HEK293T (cell line): Measurements from ENCODE around the gene PSMD14.

Source experiments
- CTCF ChIA-PET: fragments of 350-600 bp; formaldehyde crosslinking; extraction: SDS; loops from one replicate; lab custom pipeline; 2021; ENCODE audit warnings: antibody characterized with exemption, inconsistent platforms; lab: Yijun Ruan, JAX
- POLR2A ChIA-PET: fragments of 350-600 bp; formaldehyde crosslinking; extraction: SDS; loops from one replicate; lab custom pipeline; 2020; ENCODE audit warnings: antibody characterized with exemption, inconsistent platforms; lab: Yijun Ruan, JAX
- DNase-seq: peaks from one replicate; pipeline ENCODE4 v3.0.0; 2012; ENCODE audit warnings: mixed read lengths; ENCODE audit errors: extremely low spot score
- ARNT ChIP-seq: fragments of 450-650 bp; IDR thresholded peaks from 2 replicates; pipeline ENCODE4 v1.6.1; 2017; ENCODE audit warnings: mild to moderate bottlenecking
- BHLHE40 ChIP-seq: fragments of 450-650 bp; IDR thresholded peaks from 2 replicates; pipeline ENCODE4 v1.6.1; 2016; ENCODE audit warnings: mild to moderate bottlenecking, moderate library complexity, borderline replicate concordance
- CTBP1 ChIP-seq: fragments of 450-650 bp; IDR thresholded peaks from 2 replicates; pipeline ENCODE4 v1.6.1; 2016; ENCODE audit warnings: borderline replicate concordance
- ELF4 ChIP-seq: fragments of 450-650 bp; IDR thresholded peaks from 2 replicates; pipeline ENCODE4 v1.6.1; 2017; ENCODE audit warnings: antibody characterized with exemption
- FOXA1 ChIP-seq: fragments of 450-650 bp; IDR thresholded peaks from 2 replicates; pipeline ENCODE4 v1.6.1; 2016; ENCODE audit warnings: mild to moderate bottlenecking
- FOXK2 ChIP-seq: fragments of 450-650 bp; IDR thresholded peaks from 2 replicates; pipeline ENCODE4 v1.6.1; 2016; ENCODE audit warnings: mild to moderate bottlenecking
- FOXM1 ChIP-seq: fragments of 450-650 bp; IDR thresholded peaks from 2 replicates; pipeline ENCODE4 v1.6.1; 2017; ENCODE audit warnings: mild to moderate bottlenecking, borderline replicate concordance
- HDGF ChIP-seq: fragments of 450-650 bp; IDR thresholded peaks from 2 replicates; pipeline ENCODE4 v1.6.1; 2017; ENCODE audit warnings: antibody characterized with exemption, borderline replicate concordance
- L3MBTL2 ChIP-seq: fragments of 450-650 bp; conservative IDR thresholded peaks from 2 replicates; pipeline ENCODE4 v1.6.1; 2016; ENCODE audit warnings: mild to moderate bottlenecking
- LEF1 ChIP-seq: fragments of 450-650 bp; IDR thresholded peaks from 2 replicates; pipeline ENCODE4 v1.6.1; 2017; ENCODE audit warnings: mild to moderate bottlenecking, borderline replicate concordance
- NFRKB ChIP-seq: fragments of 450-650 bp; IDR thresholded peaks from 2 replicates; pipeline ENCODE4 v1.6.1; 2016; ENCODE audit warnings: mild to moderate bottlenecking, moderate library complexity
- SP1 ChIP-seq: fragments of 450-650 bp; IDR thresholded peaks from 2 replicates; pipeline ENCODE4 v1.6.1; 2017
- SUZ12 ChIP-seq: fragments of 450-650 bp; IDR thresholded peaks from 2 replicates; pipeline ENCODE4 v1.6.1; 2016; ENCODE audit warnings: mild to moderate bottlenecking
- TARDBP ChIP-seq: fragments of 450-650 bp; IDR thresholded peaks from 2 replicates; pipeline ENCODE4 v1.6.1; 2016
- ZNF384 ChIP-seq: fragments of 450-650 bp; IDR thresholded peaks from 2 replicates; pipeline ENCODE4 v1.6.1; 2016
- TF ChIP-seq, protein P1 (sequence below): fragments of 450-650 bp; IDR thresholded peaks from 2 replicates; pipeline ENCODE4 v1.6.1; 2016

PSMD14 gene

GRCh38 chr2:161362568-161363166 is 54.4 kb downstream of the PSMD14 start:
- CTCF ChIA-PET, result no interaction called here
- POLR2A ChIA-PET, result no interaction called here
- no peak for DNase-seq
- TF ChIP-seq BHLHE40, result no peak
- TF ChIP-seq FOXK2, result no peak
- TF ChIP-seq SP1, result no peak
- TF ChIP-seq TARDBP, result no peak
- TF ChIP-seq CTBP1, result no peak
- TF ChIP-seq HDGF, result no peak
- no peak for TF ChIP-seq SUZ12
- no peak for TF ChIP-seq L3MBTL2
- no peak for TF ChIP-seq FOXM1
- TF ChIP-seq ZNF384, result no peak
- TF ChIP-seq FOXA1, result no peak
- TF ChIP-seq, protein P1, sequence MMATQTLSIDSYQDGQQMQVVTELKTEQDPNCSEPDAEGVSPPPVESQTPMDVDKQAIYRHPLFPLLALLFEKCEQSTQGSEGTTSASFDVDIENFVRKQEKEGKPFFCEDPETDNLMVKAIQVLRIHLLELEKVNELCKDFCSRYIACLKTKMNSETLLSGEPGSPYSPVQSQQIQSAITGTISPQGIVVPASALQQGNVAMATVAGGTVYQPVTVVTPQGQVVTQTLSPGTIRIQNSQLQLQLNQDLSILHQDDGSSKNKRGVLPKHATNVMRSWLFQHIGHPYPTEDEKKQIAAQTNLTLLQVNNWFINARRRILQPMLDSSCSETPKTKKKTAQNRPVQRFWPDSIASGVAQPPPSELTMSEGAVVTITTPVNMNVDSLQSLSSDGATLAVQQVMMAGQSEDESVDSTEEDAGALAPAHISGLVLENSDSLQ, result no peak
- TF ChIP-seq ARNT, result no peak
- no peak for TF ChIP-seq LEF1
- no peak for TF ChIP-seq NFRKB
- no peak for TF ChIP-seq ELF4

DNA sequence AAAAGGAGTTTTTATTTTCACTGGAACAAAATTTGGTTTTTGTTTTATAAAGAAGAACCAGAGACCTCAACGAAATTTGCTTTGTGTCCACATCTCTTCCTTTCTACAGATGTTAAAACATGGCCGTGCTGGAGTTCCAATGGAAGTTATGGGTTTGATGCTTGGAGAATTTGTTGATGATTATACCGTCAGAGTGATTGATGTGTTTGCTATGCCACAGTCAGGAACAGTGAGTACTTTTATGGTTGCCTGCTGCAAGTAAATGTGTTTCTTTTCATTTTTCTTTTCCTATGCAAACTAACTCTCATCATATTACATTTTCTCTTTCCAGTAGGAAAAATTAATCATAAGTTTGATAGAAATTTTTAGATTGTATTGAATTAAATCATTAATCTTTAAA is 59.5 kb downstream of the PSMD14 start:
- no peak for DNase-seq
- TF ChIP-seq, protein P1, result peak; percentile 57
- TF ChIP-seq ELF4 (no peak), L3MBTL2 (no peak)
- CTCF ChIA-PET, result no interaction called here
- POLR2A ChIA-PET, result no interaction called here

DNA sequence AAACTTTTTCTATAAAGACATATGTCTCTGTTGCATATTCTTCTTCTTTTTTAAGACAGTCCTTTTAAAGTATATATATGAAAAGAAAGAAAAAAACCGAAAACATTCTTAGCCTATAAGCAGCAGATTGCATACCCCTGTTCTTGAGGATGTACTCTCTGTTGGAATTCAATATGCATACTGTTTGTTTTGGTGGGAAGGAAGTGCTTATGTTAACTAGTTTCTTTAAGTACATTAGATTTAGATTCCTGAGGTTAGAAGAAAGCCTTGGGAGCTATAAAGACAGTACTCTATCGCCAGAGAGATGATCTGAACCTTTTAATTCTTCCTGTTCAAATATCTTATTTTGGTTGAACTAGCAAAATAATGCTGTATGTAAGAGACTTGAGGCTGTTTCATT is 61.1 kb downstream of the PSMD14 start:
- ChIA-PET CTCF (no interaction called here), POLR2A (no interaction called here)
- no peak for DNase-seq
- TF ChIP-seq FOXK2 (no peak), ZNF384 (no peak), L3MBTL2 (no peak)
- TF ChIP-seq, protein P1, result no peak

DNA sequence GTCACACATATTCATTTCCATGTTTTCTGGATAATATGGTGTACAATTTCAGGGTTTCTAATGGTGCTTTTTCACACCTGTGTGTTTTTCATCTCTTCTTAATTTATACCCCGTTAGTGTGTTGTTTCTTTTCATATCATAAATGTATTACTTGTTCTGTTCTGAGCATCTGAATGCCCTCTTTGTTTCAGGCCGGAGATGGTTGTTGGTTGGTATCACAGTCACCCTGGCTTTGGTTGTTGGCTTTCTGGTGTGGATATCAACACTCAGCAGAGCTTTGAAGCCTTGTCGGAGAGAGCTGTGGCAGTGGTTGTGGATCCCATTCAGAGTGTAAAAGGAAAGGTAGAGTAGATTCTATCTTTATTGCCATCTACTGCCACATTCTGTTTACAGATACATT is 62.8 kb downstream of the PSMD14 start:
- ChIA-PET POLR2A (no interaction called here), CTCF (no interaction called here)
- no peak for TF ChIP-seq ARNT
- TF ChIP-seq, protein P1, result no peak
- no peak for TF ChIP-seq L3MBTL2
- no peak for TF ChIP-seq SP1
- no peak for TF ChIP-seq TARDBP
- no peak for TF ChIP-seq FOXA1
- TF ChIP-seq BHLHE40, result no peak
- no peak for TF ChIP-seq HDGF
- no peak for TF ChIP-seq NFRKB
- no peak for TF ChIP-seq FOXK2
- no peak for TF ChIP-seq LEF1
- TF ChIP-seq ZNF384, result no peak
- TF ChIP-seq SUZ12, result no peak
- no peak for TF ChIP-seq CTBP1
- no peak for DNase-seq

GRCh38 chr2:161371869-161372268 is 63.6 kb downstream of the PSMD14 start:
- POLR2A ChIA-PET, result no interaction called here
- no peak for DNase-seq
- CTCF ChIA-PET, result no interaction called here
- no peak for TF ChIP-seq FOXM1
- no peak for TF ChIP-seq ELF4
- no peak for TF ChIP-seq HDGF
- no peak for TF ChIP-seq FOXA1
- TF ChIP-seq CTBP1, result no peak
- no peak for TF ChIP-seq BHLHE40
- no peak for TF ChIP-seq NFRKB
- no peak for TF ChIP-seq FOXK2
- no peak for TF ChIP-seq SUZ12
- TF ChIP-seq TARDBP, result no peak
- TF ChIP-seq LEF1, result no peak
- TF ChIP-seq, protein P1, result no peak
- no peak for TF ChIP-seq ZNF384
- no peak for TF ChIP-seq SP1
- no peak for TF ChIP-seq ARNT
- TF ChIP-seq L3MBTL2, result no peak

DNA sequence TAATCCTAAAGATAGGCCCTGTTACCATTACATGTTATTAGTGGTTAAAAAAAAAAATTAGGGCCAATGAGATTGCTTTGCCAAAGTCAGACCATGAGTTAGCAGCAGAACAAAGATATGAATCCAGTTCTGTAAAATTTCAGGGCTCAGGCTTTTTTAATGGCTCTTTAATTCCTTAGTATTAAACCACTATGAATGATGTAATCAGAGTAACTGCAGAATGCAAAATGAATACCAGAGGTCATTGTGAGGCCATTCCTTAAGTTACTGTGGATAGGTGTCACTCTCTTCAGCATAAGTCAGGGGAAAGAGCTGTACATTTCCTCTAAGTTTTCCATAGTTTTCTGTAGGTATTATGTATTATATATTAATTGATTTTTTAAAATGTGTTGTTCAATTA is 65.7 kb downstream of the PSMD14 start:
- DNase-seq, result no peak
- ChIA-PET CTCF (no interaction called here), POLR2A (no interaction called here)
- TF ChIP-seq CTBP1, result no peak
- no peak for TF ChIP-seq ARNT
- no peak for TF ChIP-seq TARDBP
- TF ChIP-seq, protein P1, result 0 out of 2 replicates have a peak, but pooled peaks have one; percentile 6
- no peak for TF ChIP-seq SP1
